ENCODE results near the gene ANKRD34A.
"Not testable (repeated sequence)": the region's sequence is repeated elsewhere in the genome, so short reads cannot be mapped to it uniquely, and the experiment has no call there.

Gene ANKRD34A

GRCh38 chr1:145926686-145927062 is 37.7 kb downstream of the ANKRD34A start:
- peak overlapping the region; percentile 87 for H3K4me2 ChIP-seq (ENCODE audit: low read length)
- peak overlapping the region; percentile 17 for H3K9ac ChIP-seq
- H2AFZ ChIP-seq = peak overlapping the region; percentile 87
- H3K79me2 ChIP-seq = no peaks in the 10 kb centered on the region
- no peaks in the 10 kb centered on the region for H3K27me3 ChIP-seq (ENCODE audit: control insufficient read depth, insufficient read depth, low read length)
- H3K9me3 ChIP-seq (ENCODE audit: control insufficient read depth, low read length) = no peaks in the 10 kb centered on the region
- peak overlapping the region; percentile 96 for H3K4me3 ChIP-seq (ENCODE audit: low read depth, low read length)
- peak overlapping the region; percentile 99 for H3K27ac ChIP-seq
- H3K4me1 ChIP-seq = no peaks in the 10 kb centered on the region
- TF ChIP-seq CTCF (IDR thresholded peaks at IDR 0.05) = no peak
- no peaks in the 10 kb centered on the region for H3K36me3 ChIP-seq (ENCODE audit: control insufficient read depth, insufficient read depth, low read length)

GRCh38 chr1:145922266-145922665 is 42.1 kb downstream of the ANKRD34A start:
- no peak overlapping the region for H3K27ac ChIP-seq
- H3K9me3 ChIP-seq (ENCODE audit: control insufficient read depth, low read length) = no peaks in the 10 kb centered on the region
- H3K4me3 ChIP-seq (ENCODE audit: low read depth, low read length) = no peak overlapping the region
- H3K4me2 ChIP-seq (ENCODE audit: low read length) = no peak overlapping the region
- H3K27me3 ChIP-seq (ENCODE audit: control insufficient read depth, insufficient read depth, low read length) = no peaks in the 10 kb centered on the region
- H3K79me2 ChIP-seq = no peaks in the 10 kb centered on the region
- H3K36me3 ChIP-seq (ENCODE audit: control insufficient read depth, insufficient read depth, low read length) = no peaks in the 10 kb centered on the region
- H3K9ac ChIP-seq = no peak overlapping the region
- H3K4me1 ChIP-seq = no peaks in the 10 kb centered on the region
- H2AFZ ChIP-seq = no peak overlapping the region
- TF ChIP-seq CTCF (IDR thresholded peaks at IDR 0.05) = no peak

- not testable (repeated sequence) for H3K4me1 ChIP-seq; H3K4me3 ChIP-seq (ENCODE audit: low read depth, low read length); H3K79me2 ChIP-seq; H3K27me3 ChIP-seq (ENCODE audit: control insufficient read depth, insufficient read depth, low read length); H3K36me3 ChIP-seq (ENCODE audit: control insufficient read depth, insufficient read depth, low read length); H2AFZ ChIP-seq; H3K4me2 ChIP-seq (ENCODE audit: low read length); H3K27ac ChIP-seq; H3K9me3 ChIP-seq (ENCODE audit: control insufficient read depth, low read length); H3K9ac ChIP-seq
Observed at GRCh38 chr1:145920297-145920696, 44.1 kb downstream of the ANKRD34A start.

- H3K4me1 ChIP-seq = no peaks in the 10 kb centered on the region
- no peaks in the 10 kb centered on the region for H3K27me3 ChIP-seq (ENCODE audit: control insufficient read depth, insufficient read depth, low read length)
- no peak for TF ChIP-seq CTCF (IDR thresholded peaks at IDR 0.05)
- no peaks in the 10 kb centered on the region for H3K36me3 ChIP-seq (ENCODE audit: control insufficient read depth, insufficient read depth, low read length)
- H2AFZ ChIP-seq = peak overlapping the region; percentile 87
- H3K9ac ChIP-seq = peak overlapping the region; percentile 28
- no peaks in the 10 kb centered on the region for H3K9me3 ChIP-seq (ENCODE audit: control insufficient read depth, low read length)
- H3K4me3 ChIP-seq (ENCODE audit: low read depth, low read length) = peak overlapping the region; percentile 76
- H3K4me2 ChIP-seq (ENCODE audit: low read length) = peak overlapping the region; percentile 88
- no peaks in the 10 kb centered on the region for H3K79me2 ChIP-seq
- peak overlapping the region; percentile 92 for H3K27ac ChIP-seq
Observed at GRCh38 chr1:145918992-145919939, 45.1 kb downstream of the ANKRD34A start.

- H2AFZ ChIP-seq = peak within 1 kb of the TSS; percentile 87
- H3K4me2 ChIP-seq (ENCODE audit: low read length) = peak within 1 kb of the TSS; percentile 88
- H3K27ac ChIP-seq = peak within 1 kb of the TSS; percentile 92
- peak within 1 kb of the TSS; percentile 63 for H3K9ac ChIP-seq
- no peak for TF ChIP-seq CTCF (IDR thresholded peaks at IDR 0.05)
- no peaks in the 10 kb centered on the region for H3K9me3 ChIP-seq (ENCODE audit: control insufficient read depth, low read length)
- no peaks in the 10 kb centered on the region for H3K79me2 ChIP-seq
- H3K27me3 ChIP-seq (ENCODE audit: control insufficient read depth, insufficient read depth, low read length) = no peaks in the 10 kb centered on the region
- no peaks in the 10 kb centered on the region for H3K4me1 ChIP-seq
- peak within 1 kb of the TSS; percentile 76 for H3K4me3 ChIP-seq (ENCODE audit: low read depth, low read length)
- H3K36me3 ChIP-seq (ENCODE audit: control insufficient read depth, insufficient read depth, low read length) = no peaks in the 10 kb centered on the region
Observed at GRCh38 chr1:145918144-145918991, 46.0 kb downstream of the ANKRD34A start, which contains the start of gene PEX11B. Gene PEX11B (minus strand): TSS chr1:145918717. CDS start chr1:145918688, 29 bp downstream.
